ENCODE data around the gene CEMIP.

CEMIP gene

GRCh38 chr15:80804970-80805495 lies 25.9 kb downstream of the CEMIP start:
- H3K4me3 ChIP-seq (replicated peaks; ENCODE audit: low read depth, low read length): no peak overlapping the region
- no peaks in the 10 kb centered on the region for H3K36me3 ChIP-seq (ENCODE audit: control insufficient read depth, insufficient read depth, low read length)
- no peaks in the 10 kb centered on the region; the same call in none of the 2 replicates for H3K27me3 ChIP-seq (replicated peaks; ENCODE audit: control insufficient read depth, insufficient read depth, low read length)
- no peak for TF ChIP-seq CTCF (IDR thresholded peaks at IDR 0.05; ENCODE audit: insufficient read depth, low read length, poor library complexity, severe bottlenecking)
- DNase-seq (ENCODE audit: extremely low read depth, insufficient read length): no peak

- Histone ChIP-seq H3K36me3 (ENCODE audit: control insufficient read depth, insufficient read depth, low read length) (no peaks in the 10 kb centered on the region), H3K27me3 (replicated peaks; ENCODE audit: control insufficient read depth, insufficient read depth, low read length) (peaks cover 2% of the 10 kb centered on the region), H3K4me3 (replicated peaks; ENCODE audit: low read depth, low read length) (no peak overlapping the region)
- no peak for DNase-seq (ENCODE audit: extremely low read depth, insufficient read length)
- no peak for TF ChIP-seq CTCF (IDR thresholded peaks at IDR 0.05; ENCODE audit: insufficient read depth, low read length, poor library complexity, severe bottlenecking)
Measured at GRCh38 chr15:80811781-80812315, 32.7 kb downstream of the CEMIP start.

- no peak for TF ChIP-seq CTCF (IDR thresholded peaks at IDR 0.05; ENCODE audit: insufficient read depth, low read length, poor library complexity, severe bottlenecking)
- no peak overlapping the region for H3K4me3 ChIP-seq (replicated peaks; ENCODE audit: low read depth, low read length)
- peaks cover 2% of the 10 kb centered on the region for H3K27me3 ChIP-seq (replicated peaks; ENCODE audit: control insufficient read depth, insufficient read depth, low read length)
- DNase-seq (ENCODE audit: extremely low read depth, insufficient read length): no peak
- H3K36me3 ChIP-seq (ENCODE audit: control insufficient read depth, insufficient read depth, low read length): no peaks in the 10 kb centered on the region
Measured at GRCh38 chr15:80815106-80815505, 35.9 kb downstream of the CEMIP start.

- Histone ChIP-seq H3K27me3 (replicated peaks; ENCODE audit: control insufficient read depth, insufficient read depth, low read length) (peaks cover 2% of the 10 kb centered on the region), H3K4me3 (replicated peaks; ENCODE audit: low read depth, low read length) (no peak overlapping the region), H3K36me3 (ENCODE audit: control insufficient read depth, insufficient read depth, low read length) (no peaks in the 10 kb centered on the region)
- DNase-seq (ENCODE audit: extremely low read depth, insufficient read length): no peak
- no peak for TF ChIP-seq CTCF (IDR thresholded peaks at IDR 0.05; ENCODE audit: insufficient read depth, low read length, poor library complexity, severe bottlenecking)
Measured at GRCh38 chr15:80816049-80816653, 37.0 kb downstream of the CEMIP start.

GRCh38 chr15:80816936-80817335 lies 37.8 kb downstream of the CEMIP start:
- no peak for TF ChIP-seq CTCF (IDR thresholded peaks at IDR 0.05; ENCODE audit: insufficient read depth, low read length, poor library complexity, severe bottlenecking)
- no peak for DNase-seq (ENCODE audit: extremely low read depth, insufficient read length)
- Histone ChIP-seq H3K4me3 (replicated peaks; ENCODE audit: low read depth, low read length) (no peak overlapping the region), H3K27me3 (replicated peaks; ENCODE audit: control insufficient read depth, insufficient read depth, low read length) (peaks cover 5% of the 10 kb centered on the region), H3K36me3 (ENCODE audit: control insufficient read depth, insufficient read depth, low read length) (no peaks in the 10 kb centered on the region)

Data from GM06990 (cell line).